Kasumi-1 (cell line): ENCODE data around the gene ARHGEF6.

Source experiments
- DNase-seq, 2 experiments: peaks; one replicate each; lab custom pipeline; 2025; lab: John Stamatoyannopoulos, UW

Gene ARHGEF6

GRCh38 chrX:136691028-136691809, 89.5 kb downstream of the ARHGEF6 start:
- DNase-seq = no peak

- DNase-seq = no peak
These were observed 91.3 kb downstream of the ARHGEF6 start for GRCh38 chrX:136689436-136689835.

GRCh38 chrX:136687457-136687856, 93.3 kb downstream of the ARHGEF6 start:
- DNase-seq = no peak

- DNase-seq = no peak
These were observed 96.6 kb downstream of the ARHGEF6 start for GRCh38 chrX:136684120-136684519.

- DNase-seq = no peak
These were observed 101.2 kb downstream of the ARHGEF6 start for GRCh38 chrX:136679531-136679930.

- DNase-seq = no peak
These were observed 106.3 kb downstream of the ARHGEF6 start for GRCh38 chrX:136674270-136674985.

GRCh38 chrX:136671006-136671610, 109.6 kb downstream of the ARHGEF6 start:
- DNase-seq = no peak

GRCh38 chrX:136667446-136668168, 113.1 kb downstream of the ARHGEF6 start:
- no peak for DNase-seq

GRCh38 chrX:136666088-136666487, 114.6 kb downstream of the ARHGEF6 start:
- no peak for DNase-seq

- DNase-seq = no peak
These were observed 115.4 kb downstream of the ARHGEF6 start for GRCh38 chrX:136665258-136665900.

- DNase-seq = no peak
These were observed 117.8 kb downstream of the ARHGEF6 start for GRCh38 chrX:136662976-136663375.

- DNase-seq = no peak
These were observed 118.6 kb downstream of the ARHGEF6 start for GRCh38 chrX:136662104-136662503.

- DNase-seq = no peak
These were observed 119.8 kb downstream of the ARHGEF6 start for GRCh38 chrX:136660896-136661295.

GRCh38 chrX:136659174-136659573, 121.6 kb downstream of the ARHGEF6 start:
- DNase-seq = no peak

- DNase-seq = no peak
These were observed 122.6 kb downstream of the ARHGEF6 start for GRCh38 chrX:136658151-136658550.

GRCh38 chrX:136656361-136656964, 124.3 kb downstream of the ARHGEF6 start:
- no peak for DNase-seq

- no peak for DNase-seq
These were observed 127.7 kb downstream of the ARHGEF6 start for GRCh38 chrX:136652822-136653723.

GRCh38 chrX:136650811-136651210, 129.9 kb downstream of the ARHGEF6 start:
- DNase-seq = no peak

- DNase-seq = no peak
These were observed 132.9 kb downstream of the ARHGEF6 start, which contains the start of gene CD40LG for GRCh38 chrX:136647677-136648360. Gene CD40LG, plus strand, starts transcription at chrX:136648158. Its CDS starts 91 bp downstream, at chrX:136648249.
